ENCODE measurements around the gene PIAS3. TPM values are rescaled to one million over a fixed set of nuclear protein-coding genes. Genes with fewer than 3 reads are reported as not detected.

PIAS3 gene
- total and polyA plus RNA-seq, 10 of the 15 experiments (the other 5 are each of a cell fraction or from before 2014, with no cell fraction given) = 0.85 to 14.9 (median 10.6) TPM

GRCh38 chr1:145908653-145909052 is 49.8 kb upstream of the PIAS3 start:
- CTCF ChIA-PET = interaction anchor here (0.9 to 8.0 kb wide), 13 partner anchors 9 to 108 kb away, joined by 3 to 80 read pairs (median 4); partner anchors contain the start of genes ANKRD34A, NUDT17, PIAS3 and POLR3GL
- intact Hi-C loops (cut with micrococcal nuclease; ENCODE audit: unreplicated experiment) = no loop called here
- POLR2A ChIA-PET = interaction anchor here (2.9 kb wide), 1 partner anchor 50 kb away, joined by 9 read pairs; the partner anchor contains the start of gene PIAS3
- no peaks in the 10 kb centered on the region for H3K79me2 ChIP-seq (ENCODE audit: control insufficient read depth, insufficient read depth, low read length)
- H3K4me2 ChIP-seq (ENCODE audit: control insufficient read depth, insufficient read depth) = no peak overlapping the region
- RAD21 ChIA-PET (ENCODE audit: unreplicated experiment) = interaction anchor here (0.8 to 1.8 kb wide), 3 partner anchors 17 to 63 kb away, joined by 3 to 7 read pairs (median 4); partner anchors contain the start of gene NUDT17
- H4K20me1 ChIP-seq (ENCODE audit: control insufficient read depth, insufficient read depth) = no peaks in the 10 kb centered on the region
- 0% methylated on average over 1 of the region's 1 CpG for WGBS (ENCODE audit: insufficient coverage, insufficient replicate concordance, low lambda C conversion rate, missing lambda C conversion rate)
- H3K36me3 ChIP-seq (ENCODE audit: control insufficient read depth in 2 of 2, insufficient read depth in 2 of 2, low read length in 1 of 2) = no peaks in the 10 kb centered on the region; a peak in 2 of 4 replicates
- H2AFZ ChIP-seq (ENCODE audit: control insufficient read depth, low read depth, low read length) = no peak overlapping the region
- SMC1A ChIA-PET (ENCODE audit: uncharacterized antibody, unreplicated experiment) = interaction anchor here (0.7 to 1.7 kb wide), 5 partner anchors 10 to 61 kb away, joined by 3 to 5 read pairs (median 3); partner anchors contain the start of gene RBM8A
- FAIRE-seq (no peak), ATAC-seq (no peak), DNase-seq (ENCODE audit: low read depth, low spot score) (no peak)
- in situ Hi-C loops (cut with MboI) = no loop called here
- no peaks in the 10 kb centered on the region for H3K27me3 ChIP-seq (replicated peaks in 1 of 2; ENCODE audit: control insufficient read depth in 2 of 2, insufficient read depth in 2 of 2, low read length in 1 of 2)
- no peak overlapping the region for H3K4me3 ChIP-seq
- no peak overlapping the region for H3K27ac ChIP-seq (ENCODE audit: control insufficient read depth, insufficient read depth)
- peaks cover 8% of the 10 kb centered on the region; the same call in 1 of the 2 replicates for H3K4me1 ChIP-seq (ENCODE audit: control insufficient read depth, insufficient read depth, low read length)
- BruUV-seq (replicated peaks) = no TSS peak
- H3K9ac ChIP-seq (ENCODE audit: control insufficient read depth, insufficient read depth, low read length) = no peak overlapping the region
- no peak for TF ChIP-seq ZBTB4 (CRISPR knock-in tag; IDR thresholded peaks at IDR 0.05)
- TF ChIP-seq NFIC (IDR thresholded peaks at IDR 0.05; ENCODE audit: low read depth, low read length) = no peak
- no peak for TF ChIP-seq BHLHE40 (IDR thresholded peaks at IDR 0.05; ENCODE audit: borderline replicate concordance in 1 of 2, low read depth in 2 of 2, low read length in 1 of 2)
- TF ChIP-seq SKIL (IDR thresholded peaks at IDR 0.05; ENCODE audit: low read depth, poor library complexity, severe bottlenecking) = no peak
- no peaks in the 10 kb centered on the region for H3K9me3 ChIP-seq (replicated peaks; ENCODE audit: control insufficient read depth, insufficient read depth, low read length)
